GM12892 (cell line): ENCODE results near the gene TCF12.

ENCODE experiments used
- POLR2A ChIP-seq: IDR thresholded peaks from 2 replicates; pipeline ENCODE4 v1.6.1; 2011; ENCODE audit warnings: low read depth, low read length, control low read depth
- POLR2AphosphoS5 ChIP-seq: IDR thresholded peaks from 2 replicates; pipeline ENCODE4 v1.6.1; 2011; ENCODE audit warnings: low read depth, low read length, control low read depth
- TAF1 ChIP-seq: IDR thresholded peaks from 2 replicates; pipeline ENCODE4 v1.6.1; 2011; ENCODE audit warnings: low read depth, mild to moderate bottlenecking, control low read depth, low read length, borderline replicate concordance

DNA sequence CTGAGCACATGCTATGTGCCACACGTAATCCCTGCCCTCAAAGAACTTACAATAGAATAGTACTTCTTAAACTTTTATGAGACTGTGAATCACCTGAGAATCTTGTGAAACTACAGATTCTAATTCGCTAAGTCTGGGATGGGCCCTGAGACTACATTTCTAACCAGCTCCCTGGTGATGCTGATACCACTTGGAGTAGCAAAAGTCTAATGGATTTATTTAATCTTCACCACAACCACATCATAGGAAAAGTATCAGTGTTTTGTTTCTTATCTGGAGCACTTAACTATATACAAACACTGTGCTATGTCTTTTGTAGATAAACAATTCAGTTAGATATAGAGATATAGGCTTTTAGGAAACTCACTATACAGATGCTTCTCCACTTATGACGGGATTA, 23.8 kb upstream of the TCF12 start:
- TF ChIP-seq POLR2A (no peak), POLR2AphosphoS5 (no peak), TAF1 (no peak)
